Fibroblast of pulmonary artery (primary cell): Measurements from ENCODE around the gene ARHGDIB.

Experiments
- DNase-seq: peaks from one replicate; pipeline ENCODE4 v3.0.0-alpha.2; 2010; ENCODE audit warnings: low read depth
- H3K4me3 ChIP-seq: replicated peaks from 2 replicates; pipeline ENCODE4 v1.5.1; 2011; ENCODE audit warnings: low read depth, mild to moderate bottlenecking, control low read depth, low read length, moderate library complexity
- CTCF ChIP-seq: IDR thresholded peaks from 2 replicates; pipeline ENCODE4 v1.5.1; 2011; ENCODE audit warnings: mild to moderate bottlenecking, control low read depth, low read length, inconsistent platforms; ENCODE audit errors: missing control alignments

ARHGDIB gene

GRCh38 chr12:14963520-14963919, 2.1 kb upstream of the ARHGDIB start:
- TF ChIP-seq CTCF: no peak
- no peak overlapping the region for H3K4me3 ChIP-seq
- no peak for DNase-seq

- H3K4me3 ChIP-seq: no peak overlapping the region
- no peak for DNase-seq
- TF ChIP-seq CTCF: no peak
Observed at GRCh38 chr12:14962797-14963196, 1.4 kb upstream of the ARHGDIB start.

- DNase-seq: no peak
- no peak for TF ChIP-seq CTCF
- peak overlapping the region; percentile 56 for H3K4me3 ChIP-seq
Observed at GRCh38 chr12:14962153-14962539, 745 bp upstream of the ARHGDIB start.

GRCh38 chr12:14960548-14961465, 594 bp downstream of the ARHGDIB start:
- peak; percentile 93 for DNase-seq
- no peak for TF ChIP-seq CTCF
- H3K4me3 ChIP-seq: peak overlapping the region; percentile 56

- peak overlapping the region; percentile 3 for H3K4me3 ChIP-seq
- no peak for TF ChIP-seq CTCF
- DNase-seq: no peak
Observed at GRCh38 chr12:14959916-14960496, 1.4 kb downstream of the ARHGDIB start.

- H3K4me3 ChIP-seq: no peak overlapping the region
- no peak for DNase-seq
- TF ChIP-seq CTCF: no peak
Observed at GRCh38 chr12:14959463-14959862, 1.9 kb downstream of the ARHGDIB start.
